MM.1S (cell line): ENCODE data around the gene ENOX2.

Experiments
- DNase-seq: peaks from one replicate; pipeline ENCODE4 v3.0.0-alpha.2; 2015
- H2AFZ ChIP-seq: fragments of 300-600 bp; sonication (generic); 2 replicates; pipeline ENCODE4 v1.6.0; 2016; ENCODE audit warnings: antibody characterized with exemption, low read length
- H3F3A ChIP-seq: fragments of 300-600 bp; sonication (generic); 2 replicates; pipeline ENCODE4 v1.6.1; 2016; ENCODE audit warnings: mild to moderate bottlenecking, antibody characterized with exemption, low read length, moderate library complexity, mixed read lengths; ENCODE audit not compliant: insufficient read depth
- H3K27ac ChIP-seq: fragments of 300-600 bp; sonication (generic); 2 replicates; pipeline ENCODE4 v1.5.1; 2016; ENCODE audit warnings: mild to moderate bottlenecking, low read length
- H3K27me3 ChIP-seq: fragments of 300-600 bp; sonication (generic); replicated peaks from 2 replicates; pipeline ENCODE4 v1.6.0; 2016; ENCODE audit warnings: low read length; ENCODE audit not compliant: insufficient read depth
- H3K36me3 ChIP-seq: fragments of 300-600 bp; sonication (generic); replicated peaks from 2 replicates; pipeline ENCODE4 v1.6.1; 2016; ENCODE audit warnings: mild to moderate bottlenecking, low read length, mixed read lengths; ENCODE audit not compliant: insufficient read depth
- H3K4me1 ChIP-seq: fragments of 300-600 bp; sonication (generic); 2 replicates; pipeline ENCODE4 v1.6.1; 2016; ENCODE audit warnings: low read length, mixed read lengths
- H3K4me2 ChIP-seq: fragments of 300-600 bp; sonication (generic); 2 replicates; pipeline ENCODE4 v1.6.0; 2016; ENCODE audit warnings: low read depth, low read length
- H3K4me3 ChIP-seq: fragments of 300-600 bp; sonication (generic); 2 replicates; pipeline ENCODE4 v1.5.1; 2016; ENCODE audit warnings: low read length, mixed read lengths
- H3K79me2 ChIP-seq: fragments of 300-600 bp; sonication (generic); 2 replicates; pipeline ENCODE4 v1.6.1; 2016; ENCODE audit warnings: mixed run types, low read length, mixed read lengths
- H3K9ac ChIP-seq: fragments of 300-600 bp; sonication (generic); 2 replicates; pipeline ENCODE4 v1.6.1; 2016; ENCODE audit warnings: low read length, mixed read lengths
- H3K9me2 ChIP-seq: fragments of 300-600 bp; sonication (generic); replicated peaks from 2 replicates; pipeline ENCODE4 v1.6.1; 2016; ENCODE audit warnings: mild to moderate bottlenecking, low read length, mixed read lengths; ENCODE audit not compliant: insufficient read depth
- H3K9me3 ChIP-seq: fragments of 300-600 bp; sonication (generic); replicated peaks from 2 replicates; pipeline ENCODE4 v1.6.1; 2016; ENCODE audit warnings: mild to moderate bottlenecking, low read length, mixed read lengths; ENCODE audit not compliant: insufficient read depth
- H4K20me1 ChIP-seq: fragments of 300-600 bp; sonication (generic); 2 replicates; pipeline ENCODE4 v1.6.1; 2016; ENCODE audit warnings: mild to moderate bottlenecking, low read length, moderate library complexity, mixed read lengths; ENCODE audit not compliant: insufficient read depth
- EZH2 ChIP-seq: fragments of 300-600 bp; sonication (generic); optimal IDR thresholded peaks from 2 replicates; pipeline ENCODE3; 2017; ENCODE audit warnings: low read depth, mild to moderate bottlenecking, antibody characterized with exemption, low read length, mixed read lengths
- EZH2phosphoT487 ChIP-seq: fragments of 300-600 bp; sonication (generic); IDR thresholded peaks from 2 replicates; pipeline ENCODE4 v1.6.1; 2018; ENCODE audit warnings: antibody characterized with exemption, low read length
- TF ChIP-seq, protein P1 (sequence below): fragments of 300-600 bp; sonication (generic); IDR thresholded peaks from 2 replicates; pipeline ENCODE4 v1.5.1; 2016; ENCODE audit warnings: antibody characterized with exemption, low read length, mixed read lengths

Gene ENOX2

GRCh38 chrX:130734713-130735112 is 168.3 kb downstream of the ENOX2 start:
- H3K79me2 ChIP-seq: no peaks in the 10 kb centered on the region
- TF ChIP-seq EZH2phosphoT487 (no peak), EZH2 (no peak)
- TF ChIP-seq, protein P1, sequence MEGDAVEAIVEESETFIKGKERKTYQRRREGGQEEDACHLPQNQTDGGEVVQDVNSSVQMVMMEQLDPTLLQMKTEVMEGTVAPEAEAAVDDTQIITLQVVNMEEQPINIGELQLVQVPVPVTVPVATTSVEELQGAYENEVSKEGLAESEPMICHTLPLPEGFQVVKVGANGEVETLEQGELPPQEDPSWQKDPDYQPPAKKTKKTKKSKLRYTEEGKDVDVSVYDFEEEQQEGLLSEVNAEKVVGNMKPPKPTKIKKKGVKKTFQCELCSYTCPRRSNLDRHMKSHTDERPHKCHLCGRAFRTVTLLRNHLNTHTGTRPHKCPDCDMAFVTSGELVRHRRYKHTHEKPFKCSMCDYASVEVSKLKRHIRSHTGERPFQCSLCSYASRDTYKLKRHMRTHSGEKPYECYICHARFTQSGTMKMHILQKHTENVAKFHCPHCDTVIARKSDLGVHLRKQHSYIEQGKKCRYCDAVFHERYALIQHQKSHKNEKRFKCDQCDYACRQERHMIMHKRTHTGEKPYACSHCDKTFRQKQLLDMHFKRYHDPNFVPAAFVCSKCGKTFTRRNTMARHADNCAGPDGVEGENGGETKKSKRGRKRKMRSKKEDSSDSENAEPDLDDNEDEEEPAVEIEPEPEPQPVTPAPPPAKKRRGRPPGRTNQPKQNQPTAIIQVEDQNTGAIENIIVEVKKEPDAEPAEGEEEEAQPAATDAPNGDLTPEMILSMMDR: no peak

GRCh38 chrX:130728208-130728607 is 174.8 kb downstream of the ENOX2 start:
- Histone ChIP-seq H4K20me1 (no peaks in the 10 kb centered on the region), H3K27ac (no peak overlapping the region), H3K79me2 (no peaks in the 10 kb centered on the region), H3K27me3 (no peaks in the 10 kb centered on the region), H3K4me1 (no peaks in the 10 kb centered on the region), H3K36me3 (no peaks in the 10 kb centered on the region), H3K9ac (no peak overlapping the region), H3F3A (no peaks in the 10 kb centered on the region), H3K4me2 (no peak overlapping the region), H3K9me2 (no peaks in the 10 kb centered on the region), H2AFZ (no peak overlapping the region), H3K4me3 (no peak overlapping the region), H3K9me3 (no peaks in the 10 kb centered on the region)
- no peak for TF ChIP-seq EZH2
- no peak for TF ChIP-seq EZH2phosphoT487
- TF ChIP-seq, protein P1: no peak
- DNase-seq: no peak

More at GRCh38 chrX:130734713-130735112, 168.3 kb downstream of the ENOX2 start:
- Histone ChIP-seq H2AFZ (no peak overlapping the region), H3F3A (no peaks in the 10 kb centered on the region), H3K27ac (no peak overlapping the region), H3K27me3 (no peaks in the 10 kb centered on the region), H3K9me3 (no peaks in the 10 kb centered on the region), H3K36me3 (no peaks in the 10 kb centered on the region), H3K9ac (no peak overlapping the region), H3K4me2 (no peak overlapping the region), H4K20me1 (no peaks in the 10 kb centered on the region), H3K4me1 (no peaks in the 10 kb centered on the region), H3K9me2 (no peaks in the 10 kb centered on the region), H3K4me3 (no peak overlapping the region)
- no peak for DNase-seq

DNA sequence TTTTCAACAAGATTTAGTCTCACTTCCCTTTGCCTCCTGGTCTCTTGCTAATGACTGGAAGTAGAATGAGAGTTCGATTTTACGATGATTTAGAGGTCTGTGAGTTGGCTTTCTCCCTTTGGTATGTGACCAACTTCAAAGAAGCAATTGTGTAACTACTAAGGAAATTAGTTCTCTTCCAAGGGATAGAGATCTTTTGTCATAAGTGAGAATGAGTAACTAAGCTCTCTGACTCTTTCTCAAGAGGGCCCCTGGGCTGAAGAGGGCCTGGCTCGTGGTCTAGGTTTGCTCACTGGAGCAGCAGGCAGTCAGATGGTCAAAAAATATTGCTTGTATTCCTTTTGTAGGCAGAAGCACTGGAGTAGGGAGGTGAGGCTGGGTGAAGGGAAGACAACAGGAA is 176.3 kb downstream of the ENOX2 start:
- Histone ChIP-seq H3K79me2 (no peaks in the 10 kb centered on the region), H2AFZ (no peak overlapping the region), H3K27ac (no peak overlapping the region), H3K4me2 (no peak overlapping the region), H3K9ac (no peak overlapping the region), H3K9me2 (no peaks in the 10 kb centered on the region), H3K9me3 (no peaks in the 10 kb centered on the region), H3K4me3 (no peak overlapping the region), H3K27me3 (no peaks in the 10 kb centered on the region), H3K4me1 (no peaks in the 10 kb centered on the region), H3K36me3 (no peaks in the 10 kb centered on the region), H3F3A (no peaks in the 10 kb centered on the region), H4K20me1 (no peaks in the 10 kb centered on the region)
- no peak for DNase-seq
- TF ChIP-seq EZH2 (no peak), EZH2phosphoT487 (no peak)
- TF ChIP-seq, protein P1: no peak

DNA sequence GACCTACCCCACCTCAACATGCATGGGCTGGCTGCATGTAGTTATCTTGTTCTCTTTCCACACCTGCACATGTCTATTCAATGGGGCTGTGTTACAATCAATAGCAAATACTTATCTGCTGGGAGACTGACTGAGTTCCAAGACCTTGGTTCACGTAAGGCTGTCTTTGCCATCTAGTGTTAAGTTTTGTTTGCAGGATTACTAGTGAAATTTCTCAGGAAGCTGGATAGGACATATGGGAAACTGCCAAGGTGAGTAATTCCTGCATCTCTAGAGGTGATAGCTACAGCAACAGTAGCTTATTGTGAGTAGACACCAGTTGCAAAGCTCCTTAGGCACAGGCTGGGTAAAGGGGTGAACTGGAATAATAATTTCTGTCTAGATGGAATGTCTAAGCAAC is 177.5 kb downstream of the ENOX2 start:
- Histone ChIP-seq H3K27ac (no peak overlapping the region), H3K9me2 (no peaks in the 10 kb centered on the region), H3K36me3 (no peaks in the 10 kb centered on the region), H3K27me3 (no peaks in the 10 kb centered on the region), H3K9me3 (no peaks in the 10 kb centered on the region), H3K4me3 (no peak overlapping the region), H3K79me2 (no peaks in the 10 kb centered on the region), H2AFZ (no peak overlapping the region), H4K20me1 (no peaks in the 10 kb centered on the region), H3F3A (no peaks in the 10 kb centered on the region), H3K4me2 (no peak overlapping the region), H3K4me1 (no peaks in the 10 kb centered on the region), H3K9ac (no peak overlapping the region)
- TF ChIP-seq, protein P1: no peak
- TF ChIP-seq EZH2phosphoT487 (no peak), EZH2 (no peak)
- no peak for DNase-seq
